Measurements from ENCODE around the gene TCP11L1. TPM values are rescaled to one million over a fixed set of nuclear protein-coding genes. Genes with fewer than 3 reads are reported as not detected.

The TCP11L1 gene
- total and polyA plus RNA-seq, 2 of the 8 experiments (the other 6 are each of a cell fraction or from before 2014, with no cell fraction given) = 10.9 to 23.1 TPM

DNA sequence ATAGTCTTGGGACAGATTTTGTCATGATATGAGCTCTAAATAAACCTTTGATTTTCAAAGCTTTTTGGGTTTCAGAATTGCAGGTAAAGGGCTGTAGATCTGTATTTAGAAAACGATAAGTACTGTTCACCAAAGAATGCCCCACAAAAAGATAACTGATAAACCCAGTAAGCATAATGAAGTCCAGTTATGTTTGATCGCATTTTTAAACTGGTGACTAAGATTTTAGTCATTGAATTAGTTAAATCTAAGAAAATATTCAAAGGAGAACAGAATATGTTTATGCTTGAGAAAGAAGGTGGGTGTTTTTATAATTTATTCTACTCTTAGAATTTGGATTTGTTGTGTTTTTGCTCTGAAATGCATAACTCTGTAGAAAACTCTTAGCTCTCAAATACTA, 12.1 kb upstream of the TCP11L1 start:
- Histone ChIP-seq H3K23ac (ENCODE audit: insufficient read length) (no peak overlapping the region), H3K14ac (ENCODE audit: insufficient read length) (no peak overlapping the region), H4K5ac (ENCODE audit: insufficient read length, low read depth, low read length) (no peak overlapping the region), H2AK5ac (ENCODE audit: low read depth, low read length) (no peak overlapping the region), H3K4ac (replicated peaks; ENCODE audit: insufficient read length, low read depth, low read length) (no peak overlapping the region), H3K79me1 (ENCODE audit: low read depth, low read length) (no peaks in the 10 kb centered on the region), H3K27me3 (replicated peaks in 1 of 4; ENCODE audit: control insufficient read depth in 3 of 4, extremely low read depth in 1 of 4, insufficient read depth in 3 of 4, low read length in 3 of 4) (no peaks in the 10 kb centered on the region), H3K4me2 (ENCODE audit: insufficient read depth in 1 of 2, low read depth in 2 of 2, low read length in 2 of 2) (no peak overlapping the region), H3K36me3 (ENCODE audit: control insufficient read depth in 2 of 4, insufficient read depth in 4 of 4, low read length in 3 of 4) (no peaks in the 10 kb centered on the region), H3K4me1 (replicated peaks in 1 of 4; ENCODE audit: control insufficient read depth in 3 of 4, insufficient read depth in 4 of 4, low read length in 3 of 4) (no peaks in the 10 kb centered on the region), H3K27ac (ENCODE audit: low read depth, low read length) (no peak overlapping the region), H2BK15ac (ENCODE audit: low read length) (no peak overlapping the region), H3K23me2 (ENCODE audit: low read depth, low read length) (no peaks in the 10 kb centered on the region), H2AFZ (ENCODE audit: low read length) (no peak overlapping the region), H3K9ac (replicated peaks in 1 of 4; ENCODE audit: extremely low read depth in 1 of 4, low read depth in 3 of 4, low read length in 3 of 4) (no peak overlapping the region), H3K9me3 (ENCODE audit: insufficient read depth in 2 of 2, low read depth in 1 of 2, low read length in 1 of 2) (no peaks in the 10 kb centered on the region), H2BK12ac (ENCODE audit: low read depth, low read length) (no peak overlapping the region), H4K20me1 (replicated peaks in 1 of 2; ENCODE audit: control insufficient read depth in 1 of 2, insufficient read depth in 2 of 2, low read length in 2 of 2) (peaks cover 0 to 1% of the 10 kb centered on the region in 2 experiments), H2BK20ac (ENCODE audit: low read length) (no peak overlapping the region), H4K8ac (ENCODE audit: extremely low read depth, insufficient read depth, low read length) (no peak overlapping the region), H2BK120ac (replicated peaks; ENCODE audit: low read depth, low read length) (no peak overlapping the region), H3K4me3 (ENCODE audit: extremely low read depth in 1 of 4, insufficient read depth in 2 of 4, low read depth in 3 of 4, low read length in 4 of 4) (no peak overlapping the region), H4K91ac (replicated peaks; ENCODE audit: insufficient read length, low read length) (no peak overlapping the region), H3K18ac (ENCODE audit: extremely low read depth, low read length) (no peak overlapping the region), H3K79me2 (ENCODE audit: control insufficient read depth in 1 of 2, insufficient read depth in 2 of 2, low read length in 2 of 2) (no peaks in the 10 kb centered on the region), H3K56ac (replicated peaks; ENCODE audit: insufficient read length, low read depth, low read length) (no peak overlapping the region), H2BK5ac (ENCODE audit: low read depth, low read length) (no peak overlapping the region)
- DNase-seq (ENCODE audit: low read depth in 1 of 2, low spot score in 2 of 2) = no peak
- no peak for FAIRE-seq
- ChIA-PET POLR2A (ENCODE audit: partially characterized antibody) (interaction anchor here (1.2 to 1.7 kb wide), 2 partner anchors 11 to 12 kb away, joined by 3 to 5 read pairs; partner anchors contain the start of gene TCP11L1), CTCF (ENCODE audit: partially characterized antibody) (interaction anchor here (0.8 to 1.5 kb wide), 2 partner anchors 8 to 335 kb away, joined by 3 to 4 read pairs; no protein-coding TSS in a partner anchor)
- 93% methylated on average over 2 of the region's 2 CpGs; no CpG with 5 or more reads in 1 of the 2 experiments for WGBS, 2 experiments (ENCODE audit: extremely low coverage in 1 of 2, insufficient coverage in 1 of 2, insufficient read length in 1 of 2, insufficient replicate concordance in 2 of 2, low coverage in 1 of 2, low lambda C conversion rate in 2 of 2, missing lambda C conversion rate in 1 of 2)
- TF ChIP-seq, protein P1, sequence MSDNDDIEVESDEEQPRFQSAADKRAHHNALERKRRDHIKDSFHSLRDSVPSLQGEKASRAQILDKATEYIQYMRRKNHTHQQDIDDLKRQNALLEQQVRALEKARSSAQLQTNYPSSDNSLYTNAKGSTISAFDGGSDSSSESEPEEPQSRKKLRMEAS (IDR thresholded peaks at IDR 0.05) = no peak
- TF ChIP-seq PHF8 (conservative IDR thresholded peaks at IDR 0.05; ENCODE audit: low read depth, low read length) (no peak), NANOG (IDR thresholded peaks at IDR 0.05; ENCODE audit: insufficient read depth, low read depth, low read length, poor library complexity, severe bottlenecking) (no peak), RNF2 (IDR thresholded peaks at IDR 0.05; ENCODE audit: borderline replicate concordance, low read depth, low read length, missing control alignments, poor library complexity, severe bottlenecking) (no peak), GTF2F1 (IDR thresholded peaks at IDR 0.05; ENCODE audit: borderline replicate concordance, low read depth, low read length) (no peak), CBX5 (IDR thresholded peaks at IDR 0.05; ENCODE audit: low read depth, low read length) (no peak), CEBPB (IDR thresholded peaks at IDR 0.05; ENCODE audit: low read depth, low read length) (no peak), POLR2AphosphoS5 (IDR thresholded peaks at IDR 0.05; ENCODE audit: low read depth, low read length) (no peak), BRCA1 (IDR thresholded peaks at IDR 0.05; ENCODE audit: low read depth, low read length) (no peak), HDAC2 (IDR thresholded peaks at IDR 0.05; ENCODE audit: borderline replicate concordance in 1 of 2, low read depth in 2 of 2, low read length in 2 of 2) (no peak)
- TF ChIP-seq, protein P2, sequence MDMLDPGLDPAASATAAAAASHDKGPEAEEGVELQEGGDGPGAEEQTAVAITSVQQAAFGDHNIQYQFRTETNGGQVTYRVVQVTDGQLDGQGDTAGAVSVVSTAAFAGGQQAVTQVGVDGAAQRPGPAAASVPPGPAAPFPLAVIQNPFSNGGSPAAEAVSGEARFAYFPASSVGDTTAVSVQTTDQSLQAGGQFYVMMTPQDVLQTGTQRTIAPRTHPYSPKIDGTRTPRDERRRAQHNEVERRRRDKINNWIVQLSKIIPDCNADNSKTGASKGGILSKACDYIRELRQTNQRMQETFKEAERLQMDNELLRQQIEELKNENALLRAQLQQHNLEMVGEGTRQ (IDR thresholded peaks at IDR 0.05; ENCODE audit: low read length) = no peak
